OCI-LY7 (cell line): ENCODE measurements around the gene RCOR1.
A peak's percentile ranks its signal among the peaks of the same experiment; 100 is the strongest.

Experiments used
- CTCF ChIP-seq: fragments of 200-600 bp; sonication (generic); conservative IDR thresholded peaks from 2 replicates; pipeline ENCODE4 v1.5.1; 2014; ENCODE audit warnings: mild to moderate bottlenecking, antibody characterized with exemption, low read length, moderate library complexity, mixed read lengths
- EZH2phosphoT487 ChIP-seq: fragments of 200-600 bp; sonication (generic); IDR thresholded peaks from 2 replicates; pipeline ENCODE4 v1.6.1; 2018; ENCODE audit warnings: low read depth, borderline replicate concordance, mild to moderate bottlenecking, mixed run types, antibody characterized with exemption, low read length, moderate library complexity, mixed read lengths

DNA sequence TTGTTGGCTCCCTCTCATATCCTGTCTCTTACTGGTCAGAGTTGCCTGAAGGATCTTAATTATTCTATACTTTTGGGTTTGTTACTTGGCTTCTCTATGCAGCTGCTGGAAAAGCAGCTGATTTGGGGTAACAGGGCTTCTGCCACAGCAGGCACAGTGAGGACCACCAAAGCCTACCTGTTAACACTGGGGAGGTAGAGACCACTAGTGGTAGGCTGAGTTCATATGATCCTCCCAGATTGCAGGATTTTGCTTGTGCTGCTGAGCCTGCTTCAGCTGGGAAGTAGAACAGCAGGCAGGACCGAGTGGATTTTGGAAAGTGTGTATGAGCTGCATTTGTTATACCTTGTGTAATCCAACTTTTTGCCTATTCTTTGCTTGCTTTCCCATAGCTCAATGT, 34.1 kb downstream of the RCOR1 start:
- TF ChIP-seq CTCF (peak; percentile 49; the same call in 1 of the 2 replicates), EZH2phosphoT487 (no peak)
